ENCODE results near the gene ITGA11. TPM values are rescaled to one million over a fixed set of nuclear protein-coding genes. Genes with fewer than 3 reads are reported as not detected.

The ITGA11 gene
- total RNA-seq, 2 experiments from 2014 or later: under 0.01 TPM; not detected in 1

GRCh38 chr15:68429691-68430470, 2.1 kb downstream of the ITGA11 start:
- intact Hi-C loops (cut with micrococcal nuclease; ENCODE audit: unreplicated experiment): no loop called here

DNA sequence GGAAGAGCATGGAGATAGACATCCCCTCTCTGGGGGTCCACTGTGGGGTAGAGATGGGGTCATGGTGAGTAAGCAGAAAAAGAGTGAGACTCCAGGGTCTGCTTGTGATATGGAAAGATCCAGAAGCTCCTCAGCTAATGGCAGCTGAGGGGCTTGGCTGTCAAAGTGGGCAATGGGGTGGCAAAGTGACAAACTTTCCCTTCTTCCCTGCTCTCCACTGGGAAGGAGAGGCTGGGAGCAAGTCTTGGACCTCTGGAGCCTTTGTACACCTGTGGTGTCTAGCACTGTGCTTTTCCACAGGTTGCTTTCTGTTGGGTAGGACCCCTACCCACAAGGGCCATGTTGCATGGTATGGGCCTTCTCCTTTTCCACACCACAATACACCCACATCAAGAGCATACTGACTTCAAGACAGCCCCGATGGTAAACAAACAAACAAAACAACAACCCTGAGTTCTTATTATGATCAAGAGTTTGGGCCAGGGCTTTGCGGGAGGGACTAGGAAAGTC, 3.5 kb downstream of the ITGA11 start:
- H3K9me2 ChIP-seq (ENCODE audit: insufficient read depth, low read length): no peaks in the 10 kb centered on the region
- H3K4me1 ChIP-seq (ENCODE audit: insufficient read depth, low read length, poor library complexity, severe bottlenecking): no peaks in the 10 kb centered on the region
- H3K9me3 ChIP-seq (ENCODE audit: low read length): no peaks in the 10 kb centered on the region
- H3K36me3 ChIP-seq (ENCODE audit: insufficient read depth, low read length): no peaks in the 10 kb centered on the region
- no peaks in the 10 kb centered on the region for H4K20me1 ChIP-seq (ENCODE audit: insufficient read depth, low read length)
- H2AFZ ChIP-seq (ENCODE audit: low read length): no peak overlapping the region
- POLR2A ChIA-PET: no interaction called here
- intact Hi-C loops (cut with micrococcal nuclease; ENCODE audit: unreplicated experiment): no loop called here
- H3K79me2 ChIP-seq (ENCODE audit: insufficient read depth, low read depth, low read length): no peaks in the 10 kb centered on the region
- CTCF ChIA-PET (ENCODE audit: unreplicated experiment): no interaction called here
- no peak for DNase-seq (ENCODE audit: low spot score)
- no peak for TF ChIP-seq EZH2phosphoT487 (IDR thresholded peaks at IDR 0.05; ENCODE audit: borderline replicate concordance, low read depth, low read length)
- BruUV-seq (replicated peaks): no TSS peak
- H3K4me2 ChIP-seq (ENCODE audit: low read length): no peak overlapping the region
- H3K4me3 ChIP-seq (ENCODE audit: low read depth, low read length, poor library complexity, severe bottlenecking): no peak overlapping the region
- no peak overlapping the region for H3K27ac ChIP-seq (ENCODE audit: low read depth, low read length, poor library complexity, severe bottlenecking)

More at GRCh38 chr15:68429691-68430470, 2.1 kb downstream of the ITGA11 start:
- no peak for TF ChIP-seq EZH2phosphoT487 (IDR thresholded peaks at IDR 0.05; ENCODE audit: borderline replicate concordance, low read depth, low read length)
- TF ChIP-seq CTCF (conservative IDR thresholded peaks at IDR 0.05; ENCODE audit: low read length): no peak
- H3K27ac ChIP-seq (ENCODE audit: low read depth, low read length, poor library complexity, severe bottlenecking): no peak overlapping the region
- H3K4me2 ChIP-seq (ENCODE audit: low read length): no peak overlapping the region
- H3K79me2 ChIP-seq (ENCODE audit: insufficient read depth, low read depth, low read length): no peaks in the 10 kb centered on the region
- POLR2A ChIA-PET: interaction anchor here (0.6 kb wide), 2 partner anchors 209 to 554 kb away, joined by 3 read pairs; no protein-coding TSS in a partner anchor
- H3K4me3 ChIP-seq (ENCODE audit: low read depth, low read length, poor library complexity, severe bottlenecking): no peak overlapping the region
- H3K36me3 ChIP-seq (ENCODE audit: insufficient read depth, low read length): no peaks in the 10 kb centered on the region
- no peaks in the 10 kb centered on the region for H4K20me1 ChIP-seq (ENCODE audit: insufficient read depth, low read length)
- CTCF ChIA-PET (ENCODE audit: unreplicated experiment): interaction anchor here (1.0 kb wide), 1 partner anchor 87 kb away, joined by 3 read pairs; no protein-coding TSS in a partner anchor
- H3K4me1 ChIP-seq (ENCODE audit: insufficient read depth, low read length, poor library complexity, severe bottlenecking): no peaks in the 10 kb centered on the region
- no peak for DNase-seq (ENCODE audit: low spot score)
- no peaks in the 10 kb centered on the region for H3K9me3 ChIP-seq (ENCODE audit: low read length)
- no peaks in the 10 kb centered on the region for H3K9me2 ChIP-seq (ENCODE audit: insufficient read depth, low read length)
- no peak overlapping the region for H2AFZ ChIP-seq (ENCODE audit: low read length)
- no TSS peak for BruUV-seq (replicated peaks)

DNA sequence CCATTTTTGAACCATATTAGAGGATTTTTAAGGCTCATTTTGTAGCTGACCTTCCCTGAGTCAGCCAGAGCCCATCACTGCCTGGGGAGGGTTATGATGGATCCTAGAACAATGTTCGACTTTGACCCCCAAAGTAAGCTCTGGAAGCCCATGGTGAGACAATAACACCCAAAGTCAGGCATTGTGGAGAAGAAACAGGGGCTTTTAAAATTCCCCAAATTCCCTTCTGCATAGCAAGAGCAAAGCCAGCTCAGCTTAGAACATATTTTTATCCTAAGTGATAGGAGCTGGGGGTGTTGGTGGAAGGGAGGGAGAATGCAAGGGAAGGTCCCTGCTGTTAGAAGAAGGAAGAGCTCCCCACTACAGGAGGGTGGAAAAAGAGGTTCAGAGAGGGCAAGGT, 4.0 kb downstream of the ITGA11 start:
- POLR2A ChIA-PET: no interaction called here
- H4K20me1 ChIP-seq (ENCODE audit: insufficient read depth, low read length): no peaks in the 10 kb centered on the region
- DNase-seq (ENCODE audit: low spot score): no peak
- BruUV-seq (replicated peaks): no TSS peak
- H3K4me3 ChIP-seq (ENCODE audit: low read depth, low read length, poor library complexity, severe bottlenecking): no peak overlapping the region
- H3K36me3 ChIP-seq (ENCODE audit: insufficient read depth, low read length): no peaks in the 10 kb centered on the region
- no peaks in the 10 kb centered on the region for H3K9me3 ChIP-seq (ENCODE audit: low read length)
- no peaks in the 10 kb centered on the region for H3K4me1 ChIP-seq (ENCODE audit: insufficient read depth, low read length, poor library complexity, severe bottlenecking)
- H3K4me2 ChIP-seq (ENCODE audit: low read length): no peak overlapping the region
- CTCF ChIA-PET (ENCODE audit: unreplicated experiment): no interaction called here
- intact Hi-C loops (cut with micrococcal nuclease; ENCODE audit: unreplicated experiment): no loop called here
- H3K79me2 ChIP-seq (ENCODE audit: insufficient read depth, low read depth, low read length): no peaks in the 10 kb centered on the region
- TF ChIP-seq EZH2phosphoT487 (IDR thresholded peaks at IDR 0.05; ENCODE audit: borderline replicate concordance, low read depth, low read length): no peak
- TF ChIP-seq CTCF (conservative IDR thresholded peaks at IDR 0.05; ENCODE audit: low read length): no peak
- H2AFZ ChIP-seq (ENCODE audit: low read length): no peak overlapping the region
- no peak overlapping the region for H3K27ac ChIP-seq (ENCODE audit: low read depth, low read length, poor library complexity, severe bottlenecking)
- no peaks in the 10 kb centered on the region for H3K9me2 ChIP-seq (ENCODE audit: insufficient read depth, low read length)
